MM.1S (cell line): ENCODE data around the gene PTPRG.

Experiments
- DNase-seq: peaks from one replicate; pipeline ENCODE4 v3.0.0-alpha.2; 2015
- H2AFZ ChIP-seq: fragments of 300-600 bp; sonication (generic); 2 replicates; pipeline ENCODE4 v1.6.0; 2016; ENCODE audit warnings: antibody characterized with exemption, low read length
- H3F3A ChIP-seq: fragments of 300-600 bp; sonication (generic); 2 replicates; pipeline ENCODE4 v1.6.1; 2016; ENCODE audit warnings: mild to moderate bottlenecking, antibody characterized with exemption, low read length, moderate library complexity, mixed read lengths; ENCODE audit not compliant: insufficient read depth
- H3K27ac ChIP-seq: fragments of 300-600 bp; sonication (generic); 2 replicates; pipeline ENCODE4 v1.5.1; 2016; ENCODE audit warnings: mild to moderate bottlenecking, low read length
- H3K27me3 ChIP-seq: fragments of 300-600 bp; sonication (generic); replicated peaks from 2 replicates; pipeline ENCODE4 v1.6.0; 2016; ENCODE audit warnings: low read length; ENCODE audit not compliant: insufficient read depth
- H3K36me3 ChIP-seq: fragments of 300-600 bp; sonication (generic); replicated peaks from 2 replicates; pipeline ENCODE4 v1.6.1; 2016; ENCODE audit warnings: mild to moderate bottlenecking, low read length, mixed read lengths; ENCODE audit not compliant: insufficient read depth
- H3K4me1 ChIP-seq: fragments of 300-600 bp; sonication (generic); 2 replicates; pipeline ENCODE4 v1.6.1; 2016; ENCODE audit warnings: low read length, mixed read lengths
- H3K4me2 ChIP-seq: fragments of 300-600 bp; sonication (generic); 2 replicates; pipeline ENCODE4 v1.6.0; 2016; ENCODE audit warnings: low read depth, low read length
- H3K4me3 ChIP-seq: fragments of 300-600 bp; sonication (generic); 2 replicates; pipeline ENCODE4 v1.5.1; 2016; ENCODE audit warnings: low read length, mixed read lengths
- H3K79me2 ChIP-seq: fragments of 300-600 bp; sonication (generic); 2 replicates; pipeline ENCODE4 v1.6.1; 2016; ENCODE audit warnings: mixed run types, low read length, mixed read lengths
- H3K9ac ChIP-seq: fragments of 300-600 bp; sonication (generic); 2 replicates; pipeline ENCODE4 v1.6.1; 2016; ENCODE audit warnings: low read length, mixed read lengths
- H3K9me2 ChIP-seq: fragments of 300-600 bp; sonication (generic); replicated peaks from 2 replicates; pipeline ENCODE4 v1.6.1; 2016; ENCODE audit warnings: mild to moderate bottlenecking, low read length, mixed read lengths; ENCODE audit not compliant: insufficient read depth
- H3K9me3 ChIP-seq: fragments of 300-600 bp; sonication (generic); replicated peaks from 2 replicates; pipeline ENCODE4 v1.6.1; 2016; ENCODE audit warnings: mild to moderate bottlenecking, low read length, mixed read lengths; ENCODE audit not compliant: insufficient read depth
- H4K20me1 ChIP-seq: fragments of 300-600 bp; sonication (generic); 2 replicates; pipeline ENCODE4 v1.6.1; 2016; ENCODE audit warnings: mild to moderate bottlenecking, low read length, moderate library complexity, mixed read lengths; ENCODE audit not compliant: insufficient read depth
- CTCF ChIP-seq: fragments of 300-600 bp; sonication (generic); IDR thresholded peaks from 2 replicates; pipeline ENCODE4 v1.5.1; 2016; ENCODE audit warnings: antibody characterized with exemption, low read length, mixed read lengths
- EZH2 ChIP-seq: fragments of 300-600 bp; sonication (generic); optimal IDR thresholded peaks from 2 replicates; pipeline ENCODE3; 2017; ENCODE audit warnings: low read depth, mild to moderate bottlenecking, antibody characterized with exemption, low read length, mixed read lengths
- EZH2phosphoT487 ChIP-seq: fragments of 300-600 bp; sonication (generic); IDR thresholded peaks from 2 replicates; pipeline ENCODE4 v1.6.1; 2018; ENCODE audit warnings: antibody characterized with exemption, low read length

The PTPRG gene

DNA sequence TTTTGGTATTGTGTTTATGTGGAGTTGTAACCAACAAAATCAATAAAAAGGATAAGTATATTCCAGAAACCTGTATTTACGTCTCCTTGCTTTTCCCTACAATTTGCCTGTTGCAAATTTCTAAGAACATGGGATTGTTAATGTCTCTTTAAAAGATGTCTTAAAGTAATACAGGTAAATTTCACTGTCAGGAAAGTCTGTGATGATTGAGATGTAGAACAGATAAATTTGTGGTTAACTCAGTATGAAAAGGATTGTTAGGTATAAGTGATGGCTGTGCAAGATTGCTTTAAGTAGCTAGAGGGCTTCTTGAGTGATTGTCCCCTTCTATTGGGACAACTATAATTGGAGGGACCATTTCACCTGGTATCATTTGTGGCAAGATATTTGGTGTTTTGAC is 6.8 kb downstream of the PTPRG start:
- H3K4me1 ChIP-seq: no peaks in the 10 kb centered on the region
- H4K20me1 ChIP-seq: no peaks in the 10 kb centered on the region
- no peak for TF ChIP-seq EZH2
- TF ChIP-seq EZH2phosphoT487: no peak
- no peak for TF ChIP-seq CTCF
- no peak overlapping the region for H3K4me3 ChIP-seq
- DNase-seq: no peak
- H3K36me3 ChIP-seq: no peaks in the 10 kb centered on the region
- H3K27me3 ChIP-seq: no peaks in the 10 kb centered on the region
- H3K4me2 ChIP-seq: no peak overlapping the region
- H2AFZ ChIP-seq: no peak overlapping the region
- H3K9me3 ChIP-seq: no peaks in the 10 kb centered on the region
- no peak overlapping the region for H3K27ac ChIP-seq
- no peaks in the 10 kb centered on the region for H3K9me2 ChIP-seq
- no peaks in the 10 kb centered on the region for H3F3A ChIP-seq
- no peak overlapping the region for H3K9ac ChIP-seq
- H3K79me2 ChIP-seq: peaks cover 45% of the 10 kb centered on the region

- Histone ChIP-seq H4K20me1 (no peaks in the 10 kb centered on the region), H3K4me2 (no peak overlapping the region), H2AFZ (no peak overlapping the region), H3K9me3 (no peaks in the 10 kb centered on the region), H3K9me2 (no peaks in the 10 kb centered on the region), H3K36me3 (no peaks in the 10 kb centered on the region), H3K4me1 (no peaks in the 10 kb centered on the region), H3K27me3 (no peaks in the 10 kb centered on the region), H3K79me2 (peaks cover 39% of the 10 kb centered on the region), H3K4me3 (no peak overlapping the region), H3K27ac (no peak overlapping the region), H3F3A (no peaks in the 10 kb centered on the region), H3K9ac (no peak overlapping the region)
- DNase-seq: no peak
- TF ChIP-seq CTCF: no peak
Measured at GRCh38 chr3:61569856-61570580, 8.6 kb downstream of the PTPRG start.

GRCh38 chr3:61570813-61571212 is 9.4 kb downstream of the PTPRG start:
- peak; percentile 48 for DNase-seq
- Histone ChIP-seq H3K4me2 (no peak overlapping the region), H2AFZ (no peak overlapping the region), H3K4me1 (no peaks in the 10 kb centered on the region), H3K27me3 (no peaks in the 10 kb centered on the region), H3K36me3 (no peaks in the 10 kb centered on the region), H3F3A (no peaks in the 10 kb centered on the region), H3K9me3 (no peaks in the 10 kb centered on the region), H3K9me2 (no peaks in the 10 kb centered on the region), H3K27ac (no peak overlapping the region), H4K20me1 (no peaks in the 10 kb centered on the region), H3K9ac (no peak overlapping the region), H3K4me3 (no peak overlapping the region), H3K79me2 (peaks cover 35% of the 10 kb centered on the region)
- no peak for TF ChIP-seq EZH2phosphoT487
- TF ChIP-seq EZH2: no peak
- TF ChIP-seq CTCF: no peak
